ENCODE measurements around the gene UAP1L1. TPM values are rescaled to one million over a fixed set of nuclear protein-coding genes. Genes with fewer than 3 reads are reported as not detected.

Gene UAP1L1
- total and polyA plus RNA-seq, 2 of the 8 experiments (the other 6 are each of a cell fraction or from before 2014, with no cell fraction given): 2.0 to 5.4 TPM

DNA sequence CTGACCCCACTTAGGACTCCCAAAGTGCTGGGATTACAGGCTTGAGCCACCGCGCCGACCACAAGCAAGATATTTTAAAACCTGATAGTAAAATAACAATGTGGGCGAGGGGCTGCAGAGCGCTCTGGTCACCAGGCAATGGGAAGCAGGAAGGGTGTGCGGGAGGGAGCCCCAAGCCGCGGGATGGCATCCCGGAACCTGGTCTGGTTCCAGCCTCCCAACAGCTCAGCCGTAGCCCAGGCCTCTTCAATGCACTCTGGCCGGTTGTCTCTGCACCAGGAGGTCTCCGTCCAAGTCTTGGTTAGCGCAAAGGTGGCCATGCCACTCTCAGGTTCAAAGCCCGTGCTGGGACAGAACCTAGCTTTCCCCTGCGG lies 694 bp upstream of the UAP1L1 start (continued):
- TF ChIP-seq EGR1 (IDR thresholded peaks at IDR 0.05; ENCODE audit: borderline replicate concordance, low read depth, low read length) (no peak), CREB1 (IDR thresholded peaks at IDR 0.05) (no peak), HDAC6 (IDR thresholded peaks at IDR 0.05; ENCODE audit: low read depth, low read length) (no peak), GABPA (IDR thresholded peaks at IDR 0.05; ENCODE audit: borderline replicate concordance, insufficient read depth, low read length) (no peak)
